ENCODE data around the gene RFX6.

Gene RFX6

GRCh38 chr6:116948533-116949304, 71.7 kb downstream of the RFX6 start:
- DNase-seq (ENCODE audit: low read depth) = no peak
- no peak for TF ChIP-seq CTCF (conservative IDR thresholded peaks at IDR 0.05; ENCODE audit: low read depth, low read length)
- no peak overlapping the region for H3K4me3 ChIP-seq (ENCODE audit: low read depth, low read length)

- no peak for DNase-seq (ENCODE audit: low read depth)
- no peak overlapping the region for H3K4me3 ChIP-seq (ENCODE audit: low read depth, low read length)
- no peak for TF ChIP-seq CTCF (conservative IDR thresholded peaks at IDR 0.05; ENCODE audit: low read depth, low read length)
These were observed 72.9 kb downstream of the RFX6 start for GRCh38 chr6:116949964-116950363.

- DNase-seq (ENCODE audit: low read depth) = no peak
- H3K4me3 ChIP-seq (ENCODE audit: low read depth, low read length) = no peak overlapping the region
- TF ChIP-seq CTCF (conservative IDR thresholded peaks at IDR 0.05; ENCODE audit: low read depth, low read length) = no peak
These were observed 77.3 kb downstream of the RFX6 start for GRCh38 chr6:116954335-116954734.

DNA sequence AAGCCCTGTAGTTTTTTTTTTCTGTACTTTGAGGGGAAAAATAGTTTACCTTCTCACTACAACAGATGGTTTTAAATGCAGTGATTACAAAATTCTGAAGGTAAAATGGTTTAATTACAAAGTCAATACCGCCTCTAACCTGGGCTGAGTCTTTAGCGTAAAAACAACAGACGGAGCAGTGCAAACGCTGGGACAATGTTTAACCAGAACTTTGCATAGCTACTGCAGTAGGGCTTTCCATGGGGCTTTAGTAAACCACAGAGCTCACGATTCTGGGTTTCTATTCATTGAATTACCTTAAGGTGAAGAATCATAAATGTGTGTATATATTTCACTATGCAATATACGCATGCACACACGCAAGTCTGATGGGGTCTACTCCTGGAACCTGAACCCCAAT, 77.9 kb downstream of the RFX6 start:
- no peak overlapping the region for H3K4me3 ChIP-seq (ENCODE audit: low read depth, low read length)
- no peak for DNase-seq (ENCODE audit: low read depth)
- no peak for TF ChIP-seq CTCF (conservative IDR thresholded peaks at IDR 0.05; ENCODE audit: low read depth, low read length)

GRCh38 chr6:116955773-116956172, 78.7 kb downstream of the RFX6 start:
- no peak for DNase-seq (ENCODE audit: low read depth)
- no peak overlapping the region for H3K4me3 ChIP-seq (ENCODE audit: low read depth, low read length)

GRCh38 chr6:116963972-116964371, 86.9 kb downstream of the RFX6 start:
- TF ChIP-seq CTCF (conservative IDR thresholded peaks at IDR 0.05; ENCODE audit: low read depth, low read length) = no peak
- DNase-seq (ENCODE audit: low read depth) = no peak
- H3K4me3 ChIP-seq (ENCODE audit: low read depth, low read length) = no peak overlapping the region

More at GRCh38 chr6:116955773-116956172, 78.7 kb downstream of the RFX6 start:
- TF ChIP-seq CTCF (conservative IDR thresholded peaks at IDR 0.05; ENCODE audit: low read depth, low read length) = no peak

Measured in choroid plexus epithelial cell (primary cell).